GM12865 (cell line): ENCODE data around the gene TMSB15B.
A peak's percentile ranks its signal among the peaks of the same experiment; 100 is the strongest.
"Not testable (repeated sequence)": the region's sequence is repeated elsewhere in the genome, so short reads cannot be mapped to it uniquely, and the experiment has no call there.

Experiments
- DNase-seq: peaks from one replicate; pipeline ENCODE4 v3.0.0; 2010; ENCODE audit warnings: low read depth
- H3K4me3 ChIP-seq: 2 replicates; pipeline ENCODE4 v1.5.1; 2011; ENCODE audit warnings: mild to moderate bottlenecking, low read depth, low read length, control low read depth
- TF ChIP-seq, protein P1 (sequence below): IDR thresholded peaks from 2 replicates; pipeline ENCODE4 v1.5.1; 2011; ENCODE audit warnings: low read length, control low read depth, low read depth, inconsistent platforms; ENCODE audit not compliant: insufficient read depth; ENCODE audit errors: missing control alignments

Gene TMSB15B

DNA sequence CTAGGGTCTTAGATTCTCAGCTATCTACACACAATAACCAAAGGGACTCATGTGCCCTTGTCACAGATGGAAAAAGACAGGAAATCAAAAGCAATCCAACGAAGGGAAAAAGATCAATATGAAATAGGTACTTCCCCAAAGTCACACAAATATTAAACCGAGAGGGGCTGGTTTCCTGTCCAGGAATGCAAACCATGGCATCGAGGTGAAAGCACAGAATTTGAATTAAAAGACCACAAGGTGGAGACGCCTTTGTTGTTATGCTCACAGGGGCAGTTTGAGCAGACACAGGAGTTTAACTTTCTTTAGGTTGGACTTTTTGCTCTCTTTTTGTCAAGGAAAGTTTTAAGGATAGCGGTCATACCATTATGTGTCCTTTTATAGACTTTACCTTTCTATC is 36.8 kb downstream of the TMSB15B start:
- DNase-seq, result peak; percentile 29
- TF ChIP-seq, protein P1, sequence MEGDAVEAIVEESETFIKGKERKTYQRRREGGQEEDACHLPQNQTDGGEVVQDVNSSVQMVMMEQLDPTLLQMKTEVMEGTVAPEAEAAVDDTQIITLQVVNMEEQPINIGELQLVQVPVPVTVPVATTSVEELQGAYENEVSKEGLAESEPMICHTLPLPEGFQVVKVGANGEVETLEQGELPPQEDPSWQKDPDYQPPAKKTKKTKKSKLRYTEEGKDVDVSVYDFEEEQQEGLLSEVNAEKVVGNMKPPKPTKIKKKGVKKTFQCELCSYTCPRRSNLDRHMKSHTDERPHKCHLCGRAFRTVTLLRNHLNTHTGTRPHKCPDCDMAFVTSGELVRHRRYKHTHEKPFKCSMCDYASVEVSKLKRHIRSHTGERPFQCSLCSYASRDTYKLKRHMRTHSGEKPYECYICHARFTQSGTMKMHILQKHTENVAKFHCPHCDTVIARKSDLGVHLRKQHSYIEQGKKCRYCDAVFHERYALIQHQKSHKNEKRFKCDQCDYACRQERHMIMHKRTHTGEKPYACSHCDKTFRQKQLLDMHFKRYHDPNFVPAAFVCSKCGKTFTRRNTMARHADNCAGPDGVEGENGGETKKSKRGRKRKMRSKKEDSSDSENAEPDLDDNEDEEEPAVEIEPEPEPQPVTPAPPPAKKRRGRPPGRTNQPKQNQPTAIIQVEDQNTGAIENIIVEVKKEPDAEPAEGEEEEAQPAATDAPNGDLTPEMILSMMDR, result no peak

DNA sequence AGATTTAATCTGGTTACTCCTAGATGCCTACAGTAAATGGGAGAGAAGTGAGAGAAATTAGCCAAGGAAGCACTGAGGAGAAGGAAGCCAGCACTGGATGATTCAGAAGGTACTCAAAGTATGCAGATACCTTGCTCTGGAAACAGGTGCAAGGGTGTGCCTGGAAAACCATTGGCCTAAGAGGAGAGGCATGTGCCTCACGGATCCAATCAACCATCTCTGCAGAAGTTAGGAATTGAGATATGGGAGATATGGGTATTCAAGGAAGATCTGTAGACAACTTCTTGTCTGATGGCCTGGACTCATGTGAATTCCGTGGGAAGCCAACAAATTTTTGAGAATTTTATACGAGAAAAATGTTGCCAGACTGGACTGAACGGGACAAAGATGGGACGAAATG is 46.4 kb downstream of the TMSB15B start:
- DNase-seq, result no peak
- TF ChIP-seq, protein P1, result no peak
- H3K4me3 ChIP-seq, result no peak overlapping the region

More for the DNA sequence above, 36.8 kb downstream of the TMSB15B start:
- no peak overlapping the region for H3K4me3 ChIP-seq

DNA sequence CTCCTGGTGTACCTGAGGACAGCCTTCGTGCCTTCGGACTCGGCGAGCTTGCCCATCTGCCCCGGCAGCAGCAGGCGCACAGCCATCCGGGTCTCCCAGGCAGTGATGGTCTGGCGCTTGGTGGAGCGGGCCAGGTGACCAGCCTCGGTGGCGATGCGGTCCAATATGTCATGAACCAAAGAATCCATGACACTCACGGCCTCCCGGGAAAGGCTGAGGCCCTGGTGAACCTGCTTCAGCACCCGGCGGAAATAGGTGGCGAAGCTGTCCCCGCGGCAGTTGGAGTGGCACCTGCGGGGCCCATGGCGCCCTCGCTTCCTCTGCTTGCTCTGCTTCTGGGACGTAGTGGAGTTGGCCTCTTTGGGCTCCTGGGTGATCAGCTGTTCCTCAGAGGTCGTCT is 50.7 kb downstream of the TMSB15B start:
- TF ChIP-seq, protein P1, result no peak
- no peak overlapping the region for H3K4me3 ChIP-seq
- DNase-seq, result no peak

DNA sequence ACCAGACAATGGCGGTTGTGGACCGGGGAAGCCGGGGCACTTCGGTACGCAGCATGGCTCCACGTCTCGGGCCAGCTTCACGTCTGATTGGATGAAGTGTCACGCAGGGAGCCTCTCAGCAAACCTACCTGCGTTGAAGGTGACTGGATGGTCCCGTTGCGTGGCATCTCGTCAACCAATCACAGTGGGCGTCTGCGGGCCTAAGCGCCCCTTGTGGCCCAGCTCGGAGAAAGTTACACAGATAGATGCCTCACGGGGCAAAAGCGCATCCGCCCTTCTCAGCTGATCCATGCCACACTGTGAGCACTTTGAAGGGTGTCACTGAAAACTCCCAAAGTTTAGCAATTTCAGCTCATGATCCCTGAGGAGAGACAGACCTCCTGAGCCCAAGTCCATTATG is 51.2 kb downstream of the TMSB15B start, which contains the start of gene H2BW1:
H2BW1 (minus strand) TSS at position 103 of the 400 bp plus-strand sequence. CDS start 132 bp downstream, outside the sequence.
- H3K4me3 ChIP-seq, result no peak within 1 kb of the TSS
- no peak for DNase-seq
- TF ChIP-seq, protein P1, result no peak

DNA sequence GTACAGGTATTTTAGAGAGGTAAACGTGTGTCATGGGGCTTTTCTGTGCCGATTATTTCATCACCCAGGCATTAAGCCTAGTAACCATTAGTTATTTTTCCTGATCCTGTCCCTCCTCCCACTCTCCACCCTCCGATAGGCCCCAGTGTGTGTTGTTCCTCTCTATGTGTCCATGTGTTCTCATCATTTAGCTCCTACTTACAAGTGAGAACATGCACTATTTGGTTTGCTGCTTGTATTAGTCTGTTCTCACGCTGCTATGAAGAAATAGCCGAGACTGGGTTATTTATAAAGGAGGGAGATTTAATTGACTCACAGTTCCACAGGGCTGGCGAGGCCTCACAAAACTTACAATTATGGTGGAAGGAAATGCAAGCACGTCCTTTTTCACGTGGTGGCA is 53.1 kb downstream of the TMSB15B start:
- not testable (repeated sequence) for DNase-seq, H3K4me3 ChIP-seq
